H1 (cell line): Measurements from ENCODE around the gene DERL3. TPM values are rescaled to one million over a fixed set of nuclear protein-coding genes. Genes with fewer than 3 reads are reported as not detected.

Source experiments
- CHD2 ChIP-seq: IDR thresholded peaks from 2 replicates; pipeline ENCODE4 v1.6.1; 2012; ENCODE audit warnings: low read length, improper control_type of control experiment
- CHD7 ChIP-seq: fragments of 300-600 bp; sonication (generic); IDR thresholded peaks from 2 replicates; pipeline ENCODE4 v1.7.1; 2012; ENCODE audit warnings: low read length, moderate library complexity, mild to moderate bottlenecking, inconsistent platforms; ENCODE audit not compliant: insufficient replicate concordance
- CTCF ChIP-seq, 3 experiments: IDR thresholded peaks; 1 replicate in 2 of 3; 2 replicates in 1 of 3; pipeline versions ENCODE4 v1.5.1 to v1.6.1; 2011; ENCODE audit warnings: low read length in 3 of 3, mild to moderate bottlenecking in 3 of 3, inconsistent platforms in 2 of 3, low read depth in 1 of 3, moderate library complexity in 1 of 3; ENCODE audit not compliant: insufficient read depth in 1 of 3; ENCODE audit errors: control extremely low read depth in 1 of 3
- EZH2 ChIP-seq: fragments of 200-600 bp; sonication (generic); IDR thresholded peaks from 2 replicates; pipeline ENCODE4 v1.7.1; 2012; ENCODE audit warnings: low read depth, mild to moderate bottlenecking, moderate library complexity, low read length, inconsistent platforms; ENCODE audit not compliant: severe bottlenecking
- JUND ChIP-seq: IDR thresholded peaks from 2 replicates; pipeline ENCODE4 v1.6.1; 2011; ENCODE audit warnings: mild to moderate bottlenecking, improper control_type of control experiment, low read length
- SUZ12 ChIP-seq: fragments of 200-600 bp; sonication (generic); IDR thresholded peaks from 2 replicates; pipeline ENCODE4 v1.6.1; 2012; ENCODE audit warnings: mild to moderate bottlenecking, inconsistent platforms, low read length, moderate library complexity, mixed read lengths
- ZNF274 ChIP-seq: IDR thresholded peaks from 2 replicates; pipeline ENCODE4 v1.7.0; 2012; ENCODE audit warnings: low read length, borderline replicate concordance; ENCODE audit errors: extremely low read depth
- polyA plus RNA-seq, 7 experiments: library from polyadenylated mRNA; depleted of rRNA in 3 of 7; stranded (reverse) in 5 of 7; unstranded in 2 of 7; fragments of >200 nt in 5 of 7; fragments of 200-250 nt in 2 of 7; gene quantifications; 1 replicate in 5 of 7; 2 replicates in 1 of 7; 4 replicates in 1 of 7; pipeline versions ENCODE4 v1.2.1 to v1.2.3, GENCODE V29; 2011 to 2013; ENCODE audit warnings: missing spikeins in 2 of 7, mixed read lengths in 2 of 7
- total RNA-seq: library from RNA; stranded (reverse); fragmentation: NEBNext Ultra II Directional; extraction: Animal tissue kit (Norgen Biotek cat#: 25700); gene quantifications from 2 replicates; pipeline ENCODE4 v1.2.1, GENCODE V29; 2021

DERL3 gene
- total and polyA plus RNA-seq, 2 of the 8 experiments (the other 6 are each of a cell fraction or from before 2014, with no cell fraction given): 8.7 to 19.5 TPM

- TF ChIP-seq CTCF (IDR thresholded peaks at IDR 0.05; ENCODE audit: control extremely low read depth in 1 of 3, insufficient read depth in 1 of 3, low read depth in 1 of 3, low read length in 3 of 3) (no peak), EZH2 (no peak), JUND (no peak), CHD7 (no peak), CHD2 (no peak), ZNF274 (no peak), SUZ12 (no peak)
These were observed 47.7 kb downstream of the DERL3 start (continued) for GRCh38 chr22:23790819-23791737.
